Omental fat pad (tissue), 4 donors: ENCODE results near the gene NEDD4. TPM values are rescaled to one million over a fixed set of nuclear protein-coding genes. Genes with fewer than 3 reads are reported as not detected.

Source experiments
- ATAC-seq: fragments of 150-250 bp; one replicate; pipeline ENCODE4 v1.9.1; 2016; ENCODE audit warnings: mild to moderate bottlenecking, moderate library complexity; ENCODE audit not compliant: low FRiP score
- DNase-seq: peaks from one replicate; pipeline ENCODE4 v3.0.0-alpha.2; 2019; ENCODE audit warnings: low spot score
- CTCF ChIP-seq, 3 donors: fragments of 450-650 bp; IDR thresholded peaks; one replicate each; pipeline ENCODE4 v1.5.1; 2016 to 2017; ENCODE audit warnings: antibody characterized with exemption in 3 of 3, mild to moderate bottlenecking in 3 of 3, moderate library complexity in 2 of 3
- total RNA-seq, 4 donors: library from RNA; depleted of rRNA; stranded (reverse); fragments of >200 nt; gene quantifications; one replicate each; pipeline ENCODE4 v1.1.0, GENCODE V29; 2016

Gene NEDD4
- total RNA-seq, 4 donors from 2014 or later = 9.5 to 40.5 (median 15.6) TPM

GRCh38 chr15:55915221-55915620, 78.2 kb downstream of the NEDD4 start:
- DNase-seq (no peak), ATAC-seq (no peak)
- TF ChIP-seq CTCF (IDR thresholded peaks at IDR 0.05) = no peak

GRCh38 chr15:55914446-55914845, 79.0 kb downstream of the NEDD4 start:
- TF ChIP-seq CTCF (IDR thresholded peaks at IDR 0.05) = no peak
- ATAC-seq = no peak
- DNase-seq = no peak

- TF ChIP-seq CTCF (IDR thresholded peaks at IDR 0.05) = no peak
- no peak for ATAC-seq
- no peak for DNase-seq
These were observed 80.4 kb downstream of the NEDD4 start for GRCh38 chr15:55912982-55913381.

GRCh38 chr15:55909036-55909811, 84.2 kb downstream of the NEDD4 start:
- no peak for TF ChIP-seq CTCF (IDR thresholded peaks at IDR 0.05)
- ATAC-seq = no peak

GRCh38 chr15:55907797-55908196, 85.6 kb downstream of the NEDD4 start:
- peak; percentile 64 for ATAC-seq
- no peak for TF ChIP-seq CTCF (IDR thresholded peaks at IDR 0.05)
- no peak for DNase-seq

More at GRCh38 chr15:55909036-55909811, 84.2 kb downstream of the NEDD4 start:
- no peak for DNase-seq

GRCh38 chr15:55902981-55903380, 90.4 kb downstream of the NEDD4 start:
- no peak for DNase-seq
- ATAC-seq = no peak
- no peak for TF ChIP-seq CTCF (IDR thresholded peaks at IDR 0.05)

- ATAC-seq (no peak), DNase-seq (no peak)
- TF ChIP-seq CTCF (IDR thresholded peaks at IDR 0.05) = no peak
These were observed 93.4 kb downstream of the NEDD4 start for GRCh38 chr15:55900019-55900418.
